HG03103 (cell line): ENCODE data around the gene KRTDAP.

Experiments used
- ATAC-seq: cut with Tn5 transposase; IDR thresholded peaks from one replicate; pipeline ENCODE4 v1.9.1; 2021; ENCODE audit warnings: low read depth; ENCODE audit not compliant: unreplicated experiment

Gene KRTDAP, protein sequence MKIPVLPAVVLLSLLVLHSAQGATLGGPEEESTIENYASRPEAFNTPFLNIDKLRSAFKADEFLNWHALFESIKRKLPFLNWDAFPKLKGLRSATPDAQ

GRCh38 chr19:35490364-35490763, at the start of gene KRTDAP:
Gene KRTDAP, minus strand, starts transcription at chr19:35490464. Its CDS starts 22 bp downstream, at chr19:35490442.
- ATAC-seq: no peak

DNA sequence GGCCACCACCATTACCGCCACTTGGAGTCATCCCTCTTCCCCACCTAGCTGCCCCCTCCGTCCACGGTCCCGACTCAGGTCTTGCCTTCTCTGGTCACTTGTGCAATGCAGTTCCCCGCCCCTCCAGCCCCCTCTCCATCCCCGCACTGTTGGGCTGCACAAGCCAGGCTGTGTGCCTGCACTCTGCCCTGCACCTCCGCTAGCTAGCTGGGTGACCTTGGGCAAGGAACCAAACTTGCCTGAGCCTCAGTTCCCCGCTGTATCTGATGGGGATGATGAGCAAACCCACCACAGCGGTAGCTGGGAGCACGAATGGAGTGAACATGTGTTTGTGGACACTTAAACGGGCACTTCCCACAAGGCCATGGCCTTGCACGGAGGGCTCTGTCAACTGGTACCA, 49.6 kb upstream of the KRTDAP start:
- no peak for ATAC-seq

DNA sequence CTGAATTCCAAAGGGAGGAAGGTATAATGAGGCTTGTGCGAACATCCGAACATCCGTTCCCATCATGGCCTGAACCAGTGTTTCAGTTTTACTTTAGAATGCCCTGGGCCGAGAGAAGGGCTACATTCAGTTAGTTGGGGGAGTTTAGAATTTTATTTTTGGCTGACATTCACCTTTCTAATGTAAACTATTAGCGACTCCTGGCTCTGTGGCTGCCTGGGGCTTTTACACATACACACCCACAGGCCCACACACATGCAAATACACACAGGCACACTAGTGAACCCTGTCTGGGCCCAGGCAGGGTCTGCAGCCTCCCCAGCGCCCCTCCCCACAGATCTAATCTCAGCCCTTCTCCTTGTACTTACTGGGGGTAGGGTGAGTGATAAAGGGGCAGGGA, 49.0 kb upstream of the KRTDAP start:
- ATAC-seq: no peak

DNA sequence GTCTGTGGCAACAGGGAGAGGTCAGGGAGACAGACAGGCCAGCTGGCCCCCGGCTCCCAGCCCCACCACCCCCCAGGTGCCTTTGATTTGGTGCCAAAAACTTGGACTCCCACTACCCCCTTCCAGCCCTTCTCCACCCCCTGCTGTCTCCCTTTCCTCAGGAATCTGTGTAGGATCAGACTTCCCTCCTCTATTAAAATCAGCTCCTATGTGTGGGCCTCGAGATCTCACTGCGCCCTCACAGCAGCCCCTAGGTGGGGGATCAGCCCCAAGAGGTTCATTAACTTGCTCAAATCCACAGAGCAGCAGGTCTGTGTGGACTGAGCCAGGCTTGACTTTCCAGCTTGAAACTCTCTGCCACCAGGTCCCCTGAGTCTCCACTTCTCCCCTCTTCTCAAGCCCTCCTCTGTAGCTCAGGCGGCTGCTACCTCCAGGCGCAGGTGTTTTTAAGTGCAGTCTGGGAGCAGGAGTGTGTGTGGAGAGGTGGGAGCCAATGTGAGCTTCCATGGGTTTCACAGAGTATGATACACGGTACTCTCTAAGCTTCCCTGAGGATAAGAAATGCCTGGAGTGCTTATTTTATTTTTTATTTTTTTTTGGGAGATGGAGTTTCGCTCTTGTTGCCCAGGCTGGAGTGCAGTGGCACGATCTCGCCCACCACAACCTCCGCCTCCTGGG, 44.7 kb upstream of the KRTDAP start:
- ATAC-seq: no peak

GRCh38 chr19:35533822-35534392, 43.6 kb upstream of the KRTDAP start:
- no peak for ATAC-seq

GRCh38 chr19:35533201-35533821, 43.0 kb upstream of the KRTDAP start, which contains the start of gene GAPDHS:
Gene GAPDHS, plus strand, starts transcription at chr19:35533456. Its CDS starts 72 bp downstream, at chr19:35533528.
- ATAC-seq: no peak

DNA sequence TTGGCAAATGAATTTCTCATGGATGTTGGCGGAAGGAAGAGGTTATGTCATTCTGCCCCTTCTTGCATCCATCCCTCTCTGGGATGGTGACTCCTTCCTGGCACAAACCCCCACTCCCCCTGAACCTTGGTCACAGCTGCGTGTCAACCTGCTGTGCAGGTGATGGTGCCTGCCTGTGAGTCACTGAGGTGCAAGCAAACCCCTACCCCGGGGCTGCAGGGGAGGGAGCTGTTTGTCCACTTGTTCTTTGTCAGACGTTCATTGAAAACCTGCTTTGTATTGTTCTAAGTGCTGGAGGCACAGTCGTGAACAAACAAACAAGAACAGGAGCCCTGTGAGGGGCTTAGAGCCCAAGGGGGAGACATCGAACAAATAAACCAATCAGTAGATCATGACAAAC, 41.0 kb upstream of the KRTDAP start:
- no peak for ATAC-seq

DNA sequence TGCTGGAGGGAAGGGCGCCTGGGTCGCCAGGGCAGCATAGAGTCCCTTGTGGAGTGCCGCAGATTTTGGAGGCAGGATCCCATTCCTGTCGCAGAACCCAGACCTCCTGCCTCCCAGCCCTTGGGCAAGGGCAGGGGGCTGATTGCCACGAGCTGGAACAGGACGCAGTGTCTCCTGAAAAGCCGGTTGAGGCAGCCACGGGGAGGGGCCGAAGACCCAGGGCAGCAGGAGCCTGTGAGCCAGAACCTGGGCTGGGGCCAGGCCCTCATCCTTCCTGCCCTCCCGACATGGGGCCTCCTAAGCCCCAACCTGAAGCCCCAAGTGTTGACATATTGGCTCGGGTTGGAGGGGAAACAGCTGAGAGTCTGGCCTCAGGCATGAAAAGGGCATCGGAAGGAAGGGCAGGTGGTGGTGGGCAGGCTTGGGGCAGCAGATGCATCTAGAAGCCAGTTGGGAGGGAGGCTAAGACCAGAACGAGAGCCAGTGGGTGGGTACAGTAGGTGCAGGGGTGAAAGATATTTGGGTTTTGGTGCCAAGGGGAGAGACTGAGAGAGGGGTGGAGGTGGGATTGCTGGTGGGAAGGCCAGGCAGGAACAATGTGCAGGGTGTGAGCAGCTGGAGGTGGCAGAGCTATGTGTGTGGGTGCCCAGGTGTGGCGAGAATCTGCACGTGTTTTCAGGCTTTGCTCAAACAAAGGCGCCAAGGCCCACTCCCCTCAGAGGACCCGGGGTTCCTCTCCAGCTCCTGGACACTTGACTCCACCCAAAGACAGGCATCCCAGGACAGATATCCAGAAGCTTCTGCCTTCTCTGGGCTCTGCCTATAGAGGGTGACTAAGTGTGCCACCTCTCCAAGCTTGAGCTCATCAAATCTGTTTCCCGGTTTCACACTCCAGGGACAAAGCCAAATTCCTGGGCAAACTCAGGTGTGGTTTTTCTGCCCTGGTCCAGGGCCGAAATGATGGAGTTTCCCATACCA, 39.3 kb upstream of the KRTDAP start:
- no peak for ATAC-seq

DNA sequence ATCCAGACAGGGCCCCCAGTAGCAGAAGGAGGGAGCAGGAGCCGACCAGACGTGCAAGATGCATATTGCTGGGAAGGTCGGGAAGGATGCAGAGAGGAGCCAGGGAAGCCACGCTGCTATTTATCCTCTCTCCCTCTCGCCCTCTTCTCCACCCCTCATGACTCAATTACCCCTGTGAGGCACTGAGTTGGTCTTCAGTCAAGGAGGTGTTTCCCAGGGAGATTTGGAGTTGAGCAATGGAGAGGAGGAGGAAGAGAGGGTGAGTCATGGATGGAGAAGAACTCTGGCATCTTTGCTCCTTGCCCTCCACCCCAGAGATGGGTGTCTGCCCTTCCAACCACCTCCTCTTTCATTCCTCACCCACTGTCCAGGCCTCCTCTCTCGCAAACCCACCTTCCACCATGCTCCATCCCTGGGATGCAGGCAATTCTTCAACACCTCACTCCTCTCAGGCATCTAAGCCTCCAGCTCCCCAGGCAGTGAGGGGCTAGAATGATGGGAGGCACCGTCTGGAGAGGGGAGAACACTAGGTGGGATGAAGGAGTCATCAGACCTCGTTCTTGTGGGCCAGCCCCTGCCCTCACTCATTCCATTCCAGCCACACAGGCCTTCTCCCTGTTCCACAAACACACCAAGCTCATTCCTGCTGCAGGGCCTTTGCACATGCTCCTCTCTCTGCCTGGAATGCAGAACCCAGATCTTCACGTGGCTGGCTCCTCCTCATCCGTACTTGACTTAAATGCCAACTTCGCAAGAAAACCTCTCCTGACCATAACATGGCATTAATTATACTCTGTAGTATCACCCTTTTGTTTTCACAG, 38.2 kb upstream of the KRTDAP start, which contains the start of gene SBSN:
Gene SBSN, minus strand, starts transcription at position 94 of the 821 bp plus-strand sequence. Its CDS starts 30 bp downstream, at position 64.
- ATAC-seq: no peak

GRCh38 chr19:35525873-35526272, 35.6 kb upstream of the KRTDAP start:
- ATAC-seq: no peak

- ATAC-seq: no peak
Measured at GRCh38 chr19:35524181-35524837, 34.0 kb upstream of the KRTDAP start.

- ATAC-seq: no peak
Measured at GRCh38 chr19:35522745-35523327, 32.6 kb upstream of the KRTDAP start.

GRCh38 chr19:35521124-35521743, 31.0 kb upstream of the KRTDAP start:
- ATAC-seq: no peak

DNA sequence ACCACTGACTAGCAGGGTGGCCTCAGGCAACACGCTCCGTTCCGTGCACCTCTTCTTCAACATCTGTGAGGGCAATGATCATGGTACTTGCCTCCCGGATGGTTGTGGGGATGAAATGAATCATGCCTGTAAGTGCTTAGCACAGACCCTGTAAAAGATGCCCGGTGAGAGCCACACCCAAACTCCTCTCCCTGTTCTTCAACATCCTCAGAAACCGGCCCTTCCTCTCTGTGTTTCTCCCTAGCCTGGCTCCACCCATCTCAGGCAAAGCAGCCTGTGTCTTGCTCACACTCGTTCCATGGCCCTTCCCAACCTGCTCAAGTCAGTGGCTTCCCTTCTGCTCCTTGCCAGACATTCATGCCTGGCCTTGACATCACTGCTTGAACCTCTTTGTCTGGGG, 29.0 kb upstream of the KRTDAP start:
- no peak for ATAC-seq

- no peak for ATAC-seq
Measured at GRCh38 chr19:35518313-35518712, 28.0 kb upstream of the KRTDAP start.

DNA sequence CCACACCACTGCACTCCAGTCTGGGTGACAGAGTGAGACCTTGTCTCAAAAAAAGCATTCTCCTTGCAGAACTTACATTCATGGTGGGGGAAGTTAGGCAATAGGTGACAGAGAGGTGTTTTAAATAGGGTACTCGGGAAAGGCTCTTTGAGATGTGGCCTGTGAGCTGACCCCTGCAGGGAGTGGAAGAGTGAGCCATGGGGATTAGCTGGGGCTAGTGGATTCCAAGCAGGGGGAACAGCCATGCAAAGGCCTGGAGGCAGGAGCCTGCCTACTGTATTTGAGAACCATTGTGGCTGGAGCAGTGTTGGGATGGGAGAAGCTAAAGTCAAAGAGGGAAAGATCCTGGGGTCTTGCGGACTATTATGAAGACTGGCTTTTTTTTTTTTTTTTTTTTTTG, 27.1 kb upstream of the KRTDAP start:
- ATAC-seq: no peak

DNA sequence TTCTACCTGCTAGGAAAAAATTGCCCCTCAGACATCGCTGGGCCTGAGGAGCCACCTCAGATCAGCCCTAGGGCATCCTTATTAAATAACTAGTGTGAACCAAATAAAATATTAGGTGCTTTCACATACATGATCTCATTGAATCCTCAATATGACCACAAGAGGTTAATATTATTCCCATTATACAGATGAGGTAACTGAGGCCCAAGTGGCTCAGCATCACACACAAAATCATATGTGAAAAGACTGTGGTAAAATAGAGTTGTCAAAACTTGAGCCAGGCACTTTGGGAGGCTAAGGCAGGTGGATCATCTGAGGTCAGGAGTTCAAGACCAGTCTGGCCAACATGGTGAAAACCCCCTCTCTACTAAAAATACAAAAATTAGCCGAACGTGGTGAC, 26.0 kb upstream of the KRTDAP start:
- ATAC-seq: no peak

DNA sequence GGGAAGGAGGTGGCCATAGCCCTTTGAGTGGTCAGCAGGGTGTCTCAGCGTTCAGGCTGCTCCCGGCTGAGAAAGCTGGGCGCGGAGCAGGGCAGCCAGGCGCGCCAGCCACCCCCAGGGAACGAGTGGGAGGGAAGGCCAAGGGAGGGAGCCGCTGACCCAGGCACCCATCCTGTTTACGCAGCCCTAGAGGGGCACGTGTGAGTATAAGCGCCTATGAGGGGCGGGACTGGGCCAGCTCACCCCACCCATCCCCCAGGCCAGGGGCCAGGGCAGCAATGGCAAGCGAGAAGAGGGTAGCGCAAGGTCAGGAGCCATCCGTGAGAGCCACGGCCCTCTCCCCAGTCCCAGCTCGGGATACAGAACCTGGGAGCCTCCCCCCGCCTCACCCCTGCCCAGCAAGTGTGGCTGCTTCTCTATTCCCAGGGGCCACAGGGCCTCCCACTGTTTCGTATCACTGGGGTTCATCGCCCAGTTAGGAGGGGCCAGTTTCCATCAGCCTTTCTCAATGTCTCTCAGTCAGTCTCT, 24.1 kb upstream of the KRTDAP start:
- no peak for ATAC-seq
